ENCODE results near the gene ISY1.
"Not testable (repeated sequence)": the region's sequence is repeated elsewhere in the genome, so short reads cannot be mapped to it uniquely, and the experiment has no call there.

The ISY1 gene

GRCh38 chr3:129088312-129088711, 72.6 kb downstream of the ISY1 start:
- not testable (repeated sequence) for DNase-seq (ENCODE audit: low read depth in 2 of 2, low spot score in 1 of 2)

GRCh38 chr3:129087904-129088303, 73.0 kb downstream of the ISY1 start:
- not testable (repeated sequence) for DNase-seq (ENCODE audit: low read depth in 2 of 2, low spot score in 1 of 2)

GRCh38 chr3:129087138-129087702, 73.6 kb downstream of the ISY1 start:
- no peak for DNase-seq (ENCODE audit: low read depth in 2 of 2, low spot score in 1 of 2)

GRCh38 chr3:129085818-129086217, 75.0 kb downstream of the ISY1 start:
- no peak for DNase-seq (ENCODE audit: low read depth in 2 of 2, low spot score in 1 of 2)

- DNase-seq (ENCODE audit: low read depth in 2 of 2, low spot score in 1 of 2) = no peak
Observed at GRCh38 chr3:129085165-129085715, 75.6 kb downstream of the ISY1 start.

- no peak for DNase-seq (ENCODE audit: low read depth in 2 of 2, low spot score in 1 of 2)
Observed at GRCh38 chr3:129084501-129084900, 76.4 kb downstream of the ISY1 start.

GRCh38 chr3:129082026-129082425, 78.8 kb downstream of the ISY1 start:
- no peak for DNase-seq (ENCODE audit: low read depth in 2 of 2, low spot score in 1 of 2)

- no peak for DNase-seq (ENCODE audit: low read depth in 2 of 2, low spot score in 1 of 2)
Observed at GRCh38 chr3:129081503-129081902, 79.4 kb downstream of the ISY1 start.

- DNase-seq (ENCODE audit: low read depth in 2 of 2, low spot score in 1 of 2) = no peak
Observed at GRCh38 chr3:129078510-129078909, 82.4 kb downstream of the ISY1 start.
